Neutrophil (primary cell): ENCODE measurements around the gene VDAC1.

Experiments used
- H3K27ac ChIP-seq: fragments of 200-600 bp; sonication (generic); 2 replicates; pipeline ENCODE4 v1.5.1; 2016; ENCODE audit warnings: mild to moderate bottlenecking, moderate library complexity
- H3K27me3 ChIP-seq: fragments of 200-600 bp; sonication (generic); 2 replicates; pipeline ENCODE4 v1.6.0; 2016; ENCODE audit warnings: mild to moderate bottlenecking
- H3K36me3 ChIP-seq: fragments of 200-600 bp; sonication (generic); 2 replicates; pipeline ENCODE4 v1.5.1; 2017
- H3K4me1 ChIP-seq, 2 experiments: fragments of 200-600 bp in 1 of 2; sonication (generic) in 1 of 2; 1 replicate in 1 of 2; 2 replicates in 1 of 2; pipeline versions ENCODE4 v1.5.1 to v1.6.1; 2013 to 2016; ENCODE audit warnings: low read depth in 1 of 2, low read length in 1 of 2, mild to moderate bottlenecking in 1 of 2, moderate library complexity in 1 of 2; ENCODE audit not compliant: control insufficient read depth in 1 of 2, insufficient read depth in 1 of 2
- H3K4me3 ChIP-seq, 2 experiments: fragments of 200-600 bp in 1 of 2; sonication (generic) in 1 of 2; 1 replicate in 1 of 2; 2 replicates in 1 of 2; pipeline ENCODE4 v1.5.1; 2013 to 2016; ENCODE audit warnings: low read depth in 1 of 2, low read length in 1 of 2, mild to moderate bottlenecking in 1 of 2, moderate library complexity in 1 of 2
- H3K9me3 ChIP-seq: fragments of 200-600 bp; sonication (generic); 2 replicates; pipeline ENCODE4 v1.5.1; 2016
- TF ChIP-seq, protein P1 (sequence below): fragments of 200-600 bp; sonication (generic); IDR thresholded peaks from 2 replicates; pipeline ENCODE4 v1.5.1; 2016; ENCODE audit warnings: antibody characterized with exemption

Gene VDAC1

DNA sequence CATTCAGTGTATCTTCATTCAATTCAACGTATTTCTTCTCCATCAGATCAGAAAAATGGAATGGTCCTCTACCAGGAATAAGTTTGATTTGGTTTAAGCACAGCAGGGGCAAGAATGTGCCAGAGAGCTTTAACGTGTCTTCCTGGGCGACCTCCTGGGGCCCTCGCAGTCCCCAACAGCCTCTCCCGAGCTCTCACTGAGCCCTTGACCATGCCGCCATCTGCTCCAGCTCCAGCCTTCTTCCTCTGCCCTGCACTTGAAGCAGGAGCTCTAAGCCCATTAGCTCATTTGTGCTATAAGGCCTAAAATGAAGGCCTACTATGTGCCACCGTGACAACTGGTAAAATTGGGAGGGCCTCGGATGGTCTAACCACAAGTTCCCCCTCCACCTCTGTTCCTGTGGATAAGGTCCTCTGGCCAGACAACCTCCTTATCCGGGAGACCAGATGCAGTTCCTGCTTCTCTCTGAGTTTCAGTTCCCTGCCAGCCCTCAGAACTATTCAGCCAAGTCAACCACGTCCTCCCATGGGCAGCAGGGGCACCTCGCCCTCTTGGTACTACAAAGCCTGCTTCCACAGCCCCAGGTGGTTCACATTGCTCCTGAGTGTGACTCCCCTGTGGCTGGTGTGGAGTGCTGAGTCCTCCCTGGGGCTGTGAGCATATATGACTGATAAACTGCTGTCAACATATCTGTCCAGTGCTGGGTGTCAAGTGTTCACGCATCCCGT, 72.2 kb downstream of the VDAC1 start:
- no peaks in the 10 kb centered on the region for H3K9me3 ChIP-seq
- no peaks in the 10 kb centered on the region for H3K36me3 ChIP-seq
- no peak overlapping the region for H3K27ac ChIP-seq
- TF ChIP-seq, protein P1, sequence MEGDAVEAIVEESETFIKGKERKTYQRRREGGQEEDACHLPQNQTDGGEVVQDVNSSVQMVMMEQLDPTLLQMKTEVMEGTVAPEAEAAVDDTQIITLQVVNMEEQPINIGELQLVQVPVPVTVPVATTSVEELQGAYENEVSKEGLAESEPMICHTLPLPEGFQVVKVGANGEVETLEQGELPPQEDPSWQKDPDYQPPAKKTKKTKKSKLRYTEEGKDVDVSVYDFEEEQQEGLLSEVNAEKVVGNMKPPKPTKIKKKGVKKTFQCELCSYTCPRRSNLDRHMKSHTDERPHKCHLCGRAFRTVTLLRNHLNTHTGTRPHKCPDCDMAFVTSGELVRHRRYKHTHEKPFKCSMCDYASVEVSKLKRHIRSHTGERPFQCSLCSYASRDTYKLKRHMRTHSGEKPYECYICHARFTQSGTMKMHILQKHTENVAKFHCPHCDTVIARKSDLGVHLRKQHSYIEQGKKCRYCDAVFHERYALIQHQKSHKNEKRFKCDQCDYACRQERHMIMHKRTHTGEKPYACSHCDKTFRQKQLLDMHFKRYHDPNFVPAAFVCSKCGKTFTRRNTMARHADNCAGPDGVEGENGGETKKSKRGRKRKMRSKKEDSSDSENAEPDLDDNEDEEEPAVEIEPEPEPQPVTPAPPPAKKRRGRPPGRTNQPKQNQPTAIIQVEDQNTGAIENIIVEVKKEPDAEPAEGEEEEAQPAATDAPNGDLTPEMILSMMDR: no peak
- no peaks in the 10 kb centered on the region for H3K4me1 ChIP-seq
- peaks cover 21% of the 10 kb centered on the region for H3K27me3 ChIP-seq
- H3K4me3 ChIP-seq: no peak overlapping the region

DNA sequence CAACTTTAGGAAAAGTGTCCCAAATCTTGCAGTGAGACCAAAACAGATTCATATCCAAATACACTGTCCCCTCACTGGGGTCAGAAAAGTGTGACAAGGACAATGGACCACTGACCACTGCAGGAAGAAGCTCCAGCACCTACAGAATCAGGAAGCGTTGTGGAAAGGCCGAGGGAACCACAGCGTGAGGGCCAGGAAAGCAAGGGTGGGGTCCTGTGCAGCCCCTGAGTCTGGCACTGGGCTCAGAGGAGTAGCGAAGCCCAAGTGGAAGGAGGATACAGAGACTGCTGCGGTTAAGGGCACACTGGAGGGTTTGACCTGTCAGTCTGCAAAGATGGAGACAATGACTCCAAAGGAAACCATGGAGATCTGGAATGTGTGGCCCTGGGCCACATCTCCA, 73.2 kb downstream of the VDAC1 start:
- Histone ChIP-seq H3K27me3 (peaks cover 23% of the 10 kb centered on the region), H3K36me3 (no peaks in the 10 kb centered on the region), H3K27ac (no peak overlapping the region), H3K9me3 (no peaks in the 10 kb centered on the region), H3K4me3 (no peak overlapping the region), H3K4me1 (no peaks in the 10 kb centered on the region)
- TF ChIP-seq, protein P1: no peak

DNA sequence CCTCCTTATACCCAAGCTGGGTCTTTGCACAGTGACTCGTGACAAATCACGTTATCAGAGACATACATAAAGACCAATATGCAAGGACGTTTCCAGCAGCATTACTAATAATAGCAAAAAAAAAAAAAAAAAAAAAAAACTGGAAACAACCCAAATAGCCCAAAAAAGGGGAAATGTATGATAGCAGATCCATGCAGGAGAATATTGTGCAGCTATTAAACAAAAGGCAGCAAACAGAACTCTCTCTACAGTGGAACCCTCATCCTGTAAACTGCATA, 74.0 kb downstream of the VDAC1 start:
- no peaks in the 10 kb centered on the region for H3K4me1 ChIP-seq
- H3K4me3 ChIP-seq: no peak overlapping the region
- H3K27me3 ChIP-seq: peaks cover 23% of the 10 kb centered on the region
- H3K36me3 ChIP-seq: no peaks in the 10 kb centered on the region
- no peak overlapping the region for H3K27ac ChIP-seq
- TF ChIP-seq, protein P1: no peak
- no peaks in the 10 kb centered on the region for H3K9me3 ChIP-seq

DNA sequence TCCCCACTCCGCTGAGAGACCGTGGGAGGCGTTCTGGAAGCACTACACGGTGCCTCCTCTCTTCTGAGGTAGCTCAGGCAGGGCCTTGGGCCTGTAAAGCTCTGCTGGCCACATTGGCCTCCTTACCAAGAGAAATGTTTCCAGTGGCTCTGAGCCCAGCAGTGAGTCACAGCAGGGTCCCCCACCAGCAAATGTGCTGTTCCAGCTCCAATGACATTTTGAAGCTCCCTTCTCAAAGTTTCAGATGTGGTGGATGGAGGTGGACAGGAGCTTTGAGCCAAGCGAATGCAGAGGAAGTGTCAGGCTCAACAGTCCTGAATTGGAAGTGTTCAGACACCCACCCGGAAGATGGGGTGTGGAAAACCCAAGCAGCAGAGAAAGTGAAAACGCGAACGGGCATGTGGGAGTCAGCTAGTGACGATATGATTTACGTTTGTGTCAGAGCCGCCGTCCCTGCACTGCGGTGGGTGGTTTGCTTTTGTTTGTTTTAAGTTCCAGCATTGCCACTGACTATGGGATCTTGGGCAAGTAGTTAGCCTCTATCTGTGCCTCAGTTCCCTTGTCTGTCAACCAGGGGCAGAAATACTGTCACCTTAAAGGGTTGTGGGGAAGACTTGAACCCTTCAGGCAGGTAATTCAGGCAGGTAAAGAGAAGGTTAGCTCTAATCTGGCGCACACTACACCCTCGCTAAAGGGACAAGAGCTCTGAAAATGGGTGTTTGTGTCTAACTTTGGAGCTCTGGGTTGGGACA, 74.5 kb downstream of the VDAC1 start:
- H3K27ac ChIP-seq: no peak overlapping the region
- no peaks in the 10 kb centered on the region for H3K9me3 ChIP-seq
- peaks cover 23% of the 10 kb centered on the region for H3K27me3 ChIP-seq
- H3K36me3 ChIP-seq: no peaks in the 10 kb centered on the region
- no peaks in the 10 kb centered on the region for H3K4me1 ChIP-seq
- H3K4me3 ChIP-seq: no peak overlapping the region
- TF ChIP-seq, protein P1: no peak

GRCh38 chr5:133928587-133929393, 76.0 kb downstream of the VDAC1 start:
- H3K27ac ChIP-seq: no peak overlapping the region
- H3K27me3 ChIP-seq: peaks cover 23% of the 10 kb centered on the region
- H3K4me1 ChIP-seq: no peaks in the 10 kb centered on the region
- H3K4me3 ChIP-seq: no peak overlapping the region
- H3K9me3 ChIP-seq: no peaks in the 10 kb centered on the region
- H3K36me3 ChIP-seq: no peaks in the 10 kb centered on the region
- TF ChIP-seq, protein P1: no peak
